ENCODE measurements around the gene GLCCI1.
"Not testable (repeated sequence)": the region's sequence is repeated elsewhere in the genome, so short reads cannot be mapped to it uniquely, and the experiment has no call there.

The GLCCI1 gene

DNA sequence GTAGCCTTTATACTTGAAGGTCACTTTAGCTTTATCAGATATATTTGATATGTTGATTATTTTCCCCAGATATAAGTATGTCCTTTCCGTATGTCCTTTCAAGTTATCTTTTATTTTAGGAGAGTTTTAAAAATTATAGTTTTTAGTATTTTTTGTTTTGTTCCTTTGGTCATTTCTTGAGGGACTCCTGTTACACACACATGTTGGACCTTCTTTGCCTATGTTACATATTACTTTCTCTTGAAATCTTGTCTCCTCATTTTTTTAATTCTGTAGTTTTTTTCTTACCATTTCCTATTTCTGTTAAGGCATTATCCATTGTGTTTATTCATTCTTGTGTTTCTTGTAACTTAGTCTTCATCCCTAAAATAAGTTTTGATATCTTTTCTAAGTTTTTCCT lies 23.9 kb downstream of the GLCCI1 start:
- no peak for DNase-seq

DNA sequence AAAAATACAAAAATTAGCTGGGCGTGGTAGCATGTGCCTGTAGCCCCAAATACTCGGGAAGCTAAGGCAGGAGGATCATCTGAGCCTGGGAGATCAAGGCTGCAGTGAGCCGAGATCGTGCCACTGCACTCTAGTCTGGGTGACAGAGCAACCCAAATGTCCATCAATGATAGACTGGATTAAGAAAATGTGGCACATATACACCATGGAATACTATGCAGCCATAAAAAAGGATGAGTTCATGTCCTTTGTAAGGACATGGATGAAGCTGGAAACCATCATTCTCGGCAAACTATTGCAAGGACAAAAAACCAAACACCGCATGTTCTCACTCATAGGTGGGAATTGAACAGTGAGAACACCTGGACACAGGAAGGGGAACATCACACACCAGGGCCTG lies 26.8 kb downstream of the GLCCI1 start:
- not testable (repeated sequence) for DNase-seq

DNA sequence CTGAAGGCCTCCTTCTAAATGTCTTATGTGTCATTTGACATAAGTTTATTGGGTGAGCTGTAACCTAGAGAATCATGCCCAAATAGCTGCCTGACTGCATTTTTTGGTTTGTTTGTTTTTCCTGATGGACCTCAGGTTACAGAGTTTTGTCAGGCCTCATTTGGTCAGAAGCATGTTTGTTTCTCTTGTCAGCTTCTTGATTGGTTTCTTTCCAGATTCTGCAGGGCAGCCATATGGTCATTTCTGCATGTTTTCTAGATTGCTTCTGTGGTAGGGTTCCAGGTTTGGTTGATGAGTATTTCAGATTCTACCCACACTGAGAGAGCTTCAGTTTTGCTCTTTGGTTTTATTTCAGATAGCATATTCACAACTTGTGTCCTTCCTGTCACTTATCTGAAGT lies 28.0 kb downstream of the GLCCI1 start:
- DNase-seq: no peak

DNA sequence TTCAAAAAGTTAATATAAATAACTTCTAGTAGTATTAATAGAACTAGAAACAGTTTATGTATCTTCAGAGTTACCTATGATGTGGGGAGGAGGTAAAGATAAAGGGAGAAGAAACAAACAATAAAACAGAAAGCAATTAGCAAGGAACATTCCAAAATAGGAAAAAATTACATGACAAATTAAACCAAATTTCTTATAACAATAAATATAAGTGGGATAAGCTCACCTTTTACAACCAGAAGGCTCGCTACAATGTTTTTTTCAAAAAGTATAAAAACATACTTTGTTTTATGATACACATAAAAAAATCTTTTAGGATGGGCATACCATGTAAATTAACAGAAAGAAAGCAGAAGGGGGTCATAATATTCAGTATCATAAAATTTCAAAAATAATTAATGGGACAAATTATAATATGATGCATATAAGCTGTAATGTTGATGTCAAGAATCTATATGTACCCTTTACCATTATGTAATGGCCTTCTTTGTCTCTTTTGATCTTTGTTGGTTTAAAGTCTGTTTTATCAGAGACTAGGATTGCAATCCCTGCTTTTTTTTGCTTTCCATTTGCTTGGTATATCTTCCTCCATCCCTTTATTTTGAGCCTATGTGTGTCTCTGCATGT lies 31.8 kb downstream of the GLCCI1 start:
- no peak for DNase-seq

DNA sequence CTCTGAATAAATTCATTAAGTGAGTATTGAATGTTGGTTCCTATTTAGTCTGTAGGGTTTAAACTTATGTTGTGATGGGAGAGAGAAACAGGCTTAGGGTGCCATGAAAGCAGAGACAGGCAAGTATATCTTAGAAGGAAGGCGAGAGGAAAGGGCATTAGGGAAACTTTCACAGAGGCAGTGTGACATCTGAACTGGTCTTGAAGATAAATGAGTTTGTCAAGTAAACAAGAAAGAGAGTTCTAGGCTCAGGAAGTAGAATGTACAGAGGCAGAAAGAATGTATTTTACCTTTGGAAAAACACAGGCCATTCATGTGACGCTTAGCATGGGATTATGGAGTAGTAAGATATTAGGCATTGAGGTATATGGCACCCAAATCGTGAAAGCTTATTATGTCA lies 34.5 kb downstream of the GLCCI1 start:
- DNase-seq: no peak

DNA sequence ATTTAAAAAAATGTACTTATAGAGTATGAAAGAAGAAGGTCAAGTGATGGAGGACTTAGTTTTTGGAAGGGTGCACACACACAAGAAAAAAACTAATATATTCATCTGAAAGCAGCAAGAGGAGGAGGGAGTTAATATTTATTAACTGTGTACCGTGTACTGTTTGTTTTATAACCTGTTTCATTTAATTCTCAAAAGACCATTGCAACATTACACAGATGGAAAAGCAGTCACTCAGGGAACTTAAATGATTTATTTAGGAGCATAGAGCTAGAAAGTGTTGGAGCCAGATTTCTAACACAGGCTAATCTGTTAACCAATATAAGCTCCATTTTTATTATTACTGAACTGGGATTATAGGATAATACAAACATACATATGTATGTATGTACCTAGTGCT lies 36.7 kb downstream of the GLCCI1 start:
- no peak for DNase-seq

DNA sequence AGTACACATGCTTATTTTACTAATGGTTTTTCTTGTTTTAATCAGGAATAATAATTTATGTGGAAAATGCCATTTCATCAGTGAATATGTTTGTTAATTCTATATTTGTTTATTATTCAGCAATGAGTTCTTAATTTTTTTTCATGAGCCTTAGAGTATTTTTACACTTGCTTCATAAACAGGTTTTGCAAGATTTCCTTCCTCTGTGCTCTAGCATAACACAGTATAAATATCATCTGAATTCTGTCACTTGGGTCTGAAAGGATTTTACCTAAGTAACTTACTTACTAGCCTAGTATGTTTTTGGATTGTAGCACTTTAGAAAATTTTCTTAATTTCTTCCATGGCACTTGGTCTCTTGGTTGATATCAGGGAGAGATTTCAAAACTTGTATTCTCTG lies 45.8 kb downstream of the GLCCI1 start:
- no peak for DNase-seq

DNA sequence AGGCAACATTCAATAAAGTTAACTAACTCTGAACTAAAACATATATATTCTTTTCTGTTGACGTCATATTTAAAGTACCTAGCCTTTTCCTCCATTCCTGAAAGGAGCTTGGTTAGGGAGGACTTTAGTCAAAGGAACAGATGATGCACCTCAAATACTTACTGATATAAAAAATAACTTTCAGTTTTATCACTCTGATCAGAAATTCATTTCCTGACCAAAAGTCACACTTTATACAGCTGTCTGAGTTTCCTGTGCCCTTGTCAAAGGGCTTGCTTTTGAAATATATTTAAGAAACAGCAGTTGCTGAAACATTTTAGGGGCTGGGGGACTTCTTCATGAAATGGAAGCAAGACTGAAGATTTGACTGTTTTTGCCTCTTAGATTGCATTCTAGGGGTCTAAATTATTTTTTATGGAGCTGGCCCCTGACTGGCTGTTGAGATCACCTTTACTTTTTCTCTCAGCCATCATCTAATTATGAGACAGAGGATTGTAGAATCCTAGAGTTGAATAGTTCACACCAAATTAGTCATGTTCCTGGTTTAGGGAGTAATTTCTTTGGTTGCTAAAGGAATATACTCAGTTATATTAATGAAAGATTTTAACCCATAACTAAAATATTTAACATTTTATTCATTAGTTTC lies 46.6 kb downstream of the GLCCI1 start:
- DNase-seq: no peak

DNA sequence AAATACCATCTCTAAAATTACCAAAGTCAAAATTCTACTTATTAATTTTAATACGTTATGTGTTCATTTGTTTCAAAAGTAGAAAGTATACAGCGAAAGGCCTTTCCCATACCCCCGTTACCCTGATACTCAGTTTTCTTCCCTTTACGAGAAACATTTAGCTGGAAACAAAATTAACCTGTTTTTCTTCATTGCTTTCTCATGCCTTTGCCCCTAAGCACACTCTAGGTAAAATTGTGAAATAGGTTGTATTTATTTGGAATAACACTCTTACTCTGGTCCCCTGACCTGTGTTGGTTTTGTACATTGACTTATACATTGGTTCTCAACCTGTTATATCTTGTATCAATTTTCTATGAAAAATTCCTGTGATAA lies 47.1 kb downstream of the GLCCI1 start:
- DNase-seq: no peak

DNA sequence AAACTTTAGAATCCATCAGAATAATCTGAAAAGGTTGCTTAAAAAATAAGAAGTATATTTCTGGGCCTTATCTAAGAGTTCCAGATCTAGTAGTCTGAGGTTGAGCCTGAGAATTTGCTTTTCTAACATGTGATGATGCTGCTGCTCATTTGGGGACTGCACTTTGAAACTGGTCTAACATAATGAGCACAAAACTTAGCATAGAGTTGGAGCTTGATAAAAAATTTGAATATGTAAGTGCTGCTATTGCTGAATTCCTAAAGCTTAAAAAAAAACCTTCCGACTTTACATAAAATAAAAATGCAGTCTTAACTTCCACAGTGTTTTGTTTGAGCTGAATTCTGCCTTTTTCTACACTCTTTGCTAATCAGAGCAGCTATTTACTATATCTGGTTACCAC lies 48.8 kb downstream of the GLCCI1 start:
- DNase-seq: no peak

DNA sequence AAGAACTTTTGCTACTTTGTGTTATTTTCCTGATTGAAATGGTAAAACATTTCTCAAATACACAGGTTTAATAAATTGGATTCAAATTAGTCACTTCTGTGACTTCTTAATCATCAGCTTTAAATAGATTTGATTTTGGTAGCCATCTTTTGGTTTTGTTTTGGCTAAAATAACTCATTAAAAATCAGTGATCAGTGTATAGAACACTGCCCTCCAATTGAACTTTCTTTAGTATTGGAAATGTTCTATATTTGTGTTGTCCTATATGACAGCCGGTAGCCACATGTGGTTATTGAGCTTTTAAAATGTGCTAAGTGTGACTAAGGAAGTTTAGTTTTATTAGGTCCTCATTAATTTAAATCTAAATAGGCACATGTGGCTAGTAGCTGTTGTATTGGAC lies 50.4 kb downstream of the GLCCI1 start:
- DNase-seq: no peak

DNA sequence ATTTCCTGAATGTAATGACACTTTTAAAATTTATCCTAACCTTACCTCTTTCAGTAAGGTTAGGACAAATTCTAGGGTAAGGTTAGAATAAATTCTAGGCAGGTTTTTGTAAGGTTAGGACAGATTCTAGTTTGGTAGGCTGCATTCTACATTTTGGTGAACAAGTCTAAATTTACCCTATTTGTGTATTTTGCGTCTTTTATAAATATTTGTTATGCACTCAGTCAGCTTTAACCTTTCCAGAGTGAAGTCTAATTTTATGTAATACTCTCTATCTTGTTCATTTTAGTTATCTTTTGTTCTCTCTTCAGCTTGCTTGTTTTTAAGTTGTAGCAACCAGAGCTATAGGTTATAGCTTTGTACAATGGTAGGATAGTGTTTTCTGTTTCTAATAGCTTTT lies 54.0 kb downstream of the GLCCI1 start:
- DNase-seq: no peak

DNA sequence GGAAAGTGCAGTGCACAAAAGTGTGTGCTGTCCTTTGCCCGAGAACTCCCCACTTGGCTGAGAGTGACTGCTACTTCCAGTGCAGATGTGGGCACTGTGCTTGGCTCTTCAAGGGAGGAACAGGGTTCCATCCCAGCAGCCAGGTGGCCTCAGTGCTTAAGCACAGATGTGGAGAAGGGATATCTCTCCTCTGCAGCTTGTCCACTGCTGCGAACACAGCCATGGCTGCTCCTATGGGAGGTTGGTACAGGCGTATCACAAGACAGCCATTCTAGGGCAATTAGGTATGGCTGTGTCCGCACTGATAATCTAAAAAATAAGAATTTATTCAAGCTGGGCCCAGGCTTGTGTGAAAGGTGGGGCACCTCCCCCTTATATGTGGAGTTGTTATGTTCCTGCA lies 66.6 kb downstream of the GLCCI1 start:
- no peak for DNase-seq

DNA sequence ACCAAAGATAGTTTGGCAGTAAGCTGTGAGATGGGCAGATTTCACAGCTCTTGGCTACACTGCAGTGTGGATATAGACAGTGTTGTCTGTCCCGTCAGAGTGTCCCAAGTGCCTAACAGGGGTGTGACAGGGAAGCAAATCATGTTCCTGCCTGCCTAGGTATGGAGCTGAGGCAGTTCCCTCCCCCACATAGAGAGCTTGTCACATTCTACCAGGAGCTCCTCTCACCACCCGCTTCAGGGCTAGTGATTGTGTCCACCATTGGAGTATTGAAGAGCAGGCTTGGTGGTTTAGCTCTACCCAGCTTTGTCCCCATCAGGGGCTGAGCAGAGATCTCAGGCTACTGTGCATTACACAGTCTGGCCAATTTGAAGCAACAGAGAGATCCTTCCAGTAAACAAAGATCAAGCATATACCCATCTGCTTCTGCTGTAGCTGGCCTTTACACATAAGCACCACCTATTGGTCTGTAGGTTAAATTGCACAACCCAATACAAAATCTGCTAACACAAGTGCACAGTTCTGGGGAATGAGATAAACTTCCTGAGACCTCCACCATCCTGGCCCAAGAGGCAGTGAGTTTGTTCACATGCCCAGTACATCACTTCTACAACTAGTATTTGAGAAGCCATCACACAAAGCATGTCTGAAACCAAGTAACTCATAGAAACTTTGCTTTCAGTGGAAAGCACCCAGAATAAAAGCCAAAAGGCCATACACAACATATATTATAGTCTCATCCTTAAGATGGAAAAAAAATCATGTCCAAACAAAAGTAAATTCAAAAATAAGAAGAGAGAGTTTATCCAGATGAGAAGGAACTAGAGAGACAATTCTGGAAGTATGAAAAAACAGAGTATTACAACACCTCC lies 67.3 kb downstream of the GLCCI1 start:
- no peak for DNase-seq

DNA sequence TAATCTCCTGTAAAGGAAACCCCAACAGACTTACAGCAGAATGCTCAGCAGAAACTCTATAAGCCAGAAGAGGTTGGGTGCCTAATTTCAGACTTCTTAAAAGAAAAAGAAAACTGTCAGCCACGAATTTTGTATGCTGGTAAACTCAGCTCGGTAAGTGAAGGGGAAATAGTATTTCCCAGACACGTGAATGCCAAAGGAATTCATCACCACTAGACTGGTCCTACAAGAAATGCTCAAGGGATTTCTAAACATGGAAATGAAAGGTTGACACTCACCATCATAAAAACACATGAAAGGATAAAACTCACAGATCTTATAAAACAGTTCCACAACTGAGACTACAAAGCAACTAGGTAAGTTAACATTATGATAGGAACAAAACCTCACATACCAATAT lies 68.6 kb downstream of the GLCCI1 start:
- DNase-seq: no peak

DNA sequence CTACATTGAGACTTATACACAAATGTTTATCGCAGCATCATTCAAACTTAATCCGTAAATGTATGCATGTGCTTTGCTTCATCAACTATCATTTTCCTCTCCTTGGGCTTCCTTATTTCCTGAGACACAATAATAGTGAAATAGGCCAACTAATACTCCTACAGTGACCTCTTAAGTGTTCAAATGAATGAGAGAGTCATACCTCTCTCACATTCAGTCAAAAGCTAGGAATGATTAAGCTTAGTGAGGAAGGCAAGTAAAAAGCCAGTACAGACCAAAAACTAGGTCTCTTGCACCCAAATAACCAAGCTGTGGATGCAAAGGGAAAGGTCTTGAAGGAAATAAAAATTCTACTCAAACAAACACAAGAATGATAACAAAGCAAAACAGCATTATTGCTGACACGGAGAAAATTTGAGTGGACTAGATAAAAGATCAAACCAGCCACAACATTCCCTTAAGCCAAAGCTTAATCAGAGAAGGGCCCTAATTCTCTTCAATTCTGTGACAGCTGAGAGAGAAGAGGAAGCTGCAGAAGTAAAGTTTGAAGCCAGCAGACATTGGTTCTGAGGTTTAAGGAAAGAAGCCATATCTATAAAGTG lies 72.3 kb downstream of the GLCCI1 start:
- DNase-seq: no peak

DNA sequence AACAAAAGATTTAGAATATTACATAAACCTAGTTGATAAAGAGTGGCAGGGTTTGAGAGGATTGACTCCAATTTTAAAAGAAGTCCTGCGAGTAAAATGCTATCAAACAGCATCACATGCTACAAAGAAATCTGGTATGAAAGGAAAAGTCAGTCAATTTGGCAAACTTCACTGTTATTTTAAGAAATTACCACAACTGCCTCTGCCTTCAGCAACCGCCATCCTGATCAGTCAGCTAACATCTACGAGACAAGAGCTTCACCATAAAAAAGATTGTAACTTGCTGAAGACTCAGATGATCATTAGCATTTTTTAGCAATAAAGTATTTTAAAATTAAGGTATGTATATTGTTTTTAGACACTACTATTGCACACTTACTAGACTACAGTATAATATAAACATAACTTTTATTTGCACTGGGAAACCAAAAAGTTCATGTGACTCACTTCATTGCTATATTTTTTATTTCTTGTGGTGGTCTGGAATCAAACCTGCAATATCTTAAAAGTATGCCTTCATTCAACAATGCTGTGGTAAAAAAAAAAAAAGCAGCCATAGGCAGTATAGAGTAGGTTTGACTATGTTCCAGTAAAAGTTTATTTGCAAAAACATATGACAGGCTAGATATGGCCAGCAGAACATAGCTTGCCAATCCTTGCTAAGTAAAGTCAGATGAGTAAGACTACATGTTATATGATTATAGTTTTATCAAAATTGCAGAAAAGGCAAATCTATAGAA lies 74.4 kb downstream of the GLCCI1 start:
- no peak for DNase-seq

DNA sequence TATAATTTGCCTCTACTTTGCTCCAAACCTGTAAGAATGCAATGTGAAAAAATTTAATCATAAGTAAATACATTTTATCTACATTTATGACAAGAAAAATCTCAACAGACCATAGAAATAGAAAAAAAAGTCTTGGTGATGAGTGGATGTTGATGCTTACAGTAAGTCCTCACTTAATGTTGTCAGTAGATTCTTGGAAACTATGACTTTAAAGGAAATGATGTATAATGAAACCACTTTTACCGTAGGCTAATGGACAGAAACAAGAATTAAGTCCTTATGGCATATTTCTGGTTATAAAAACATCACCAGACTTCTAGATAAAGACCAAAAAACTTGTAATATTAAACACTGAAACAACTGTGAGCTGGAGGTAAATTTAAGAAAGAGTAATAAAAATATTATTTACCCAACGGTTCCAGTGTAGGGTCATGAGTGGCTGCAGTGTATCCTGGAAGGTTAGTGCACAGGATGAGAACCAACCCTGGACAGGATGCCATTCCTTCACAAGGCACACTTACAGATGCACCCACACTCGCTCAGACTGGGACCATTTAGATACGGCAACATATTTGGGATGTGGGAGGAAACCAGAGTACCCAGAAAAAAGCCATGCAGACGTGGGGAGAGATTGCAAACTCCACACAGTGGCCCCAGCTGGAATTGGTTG lies 76.3 kb downstream of the GLCCI1 start:
- no peak for DNase-seq

DNA sequence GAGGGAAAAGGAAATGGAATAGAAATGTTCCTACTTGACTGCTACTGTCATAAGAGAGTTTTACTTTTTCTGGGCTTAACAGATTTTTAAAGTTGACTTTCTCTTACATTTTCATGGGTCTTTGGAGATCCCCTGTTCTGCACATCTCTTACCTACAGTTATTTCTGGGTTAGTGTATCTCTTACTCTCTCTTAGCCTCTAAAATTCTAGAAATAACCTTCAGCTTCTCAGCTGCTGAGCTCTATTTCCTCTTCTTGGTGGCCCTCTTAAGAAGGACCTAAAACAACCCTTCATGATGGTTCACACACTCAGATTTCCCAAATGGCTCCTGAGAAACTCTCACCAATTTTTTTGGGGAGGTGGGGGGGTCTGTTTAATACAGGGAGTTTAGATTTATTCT lies 79.5 kb downstream of the GLCCI1 start:
- DNase-seq: not testable (repeated sequence)

DNA sequence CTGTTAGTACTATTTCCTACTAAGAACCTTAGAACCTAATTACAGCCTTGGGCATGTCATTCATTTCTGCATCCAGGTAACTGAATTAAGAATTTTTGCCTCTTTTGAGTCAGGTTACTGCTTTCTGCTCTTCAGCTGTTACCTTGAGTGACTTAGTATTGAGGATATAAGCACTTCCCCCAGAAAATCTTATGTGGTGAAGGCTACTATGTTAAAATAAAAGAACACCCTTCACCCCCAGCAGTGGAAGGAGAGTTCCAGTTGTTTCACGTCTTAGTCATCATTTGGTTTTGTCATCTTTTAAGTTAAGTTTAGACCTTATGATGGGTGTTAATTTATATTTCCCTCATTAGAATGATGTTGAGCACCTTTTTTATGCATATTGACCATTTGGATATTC lies 82.8 kb downstream of the GLCCI1 start:
- DNase-seq: no peak

DNA sequence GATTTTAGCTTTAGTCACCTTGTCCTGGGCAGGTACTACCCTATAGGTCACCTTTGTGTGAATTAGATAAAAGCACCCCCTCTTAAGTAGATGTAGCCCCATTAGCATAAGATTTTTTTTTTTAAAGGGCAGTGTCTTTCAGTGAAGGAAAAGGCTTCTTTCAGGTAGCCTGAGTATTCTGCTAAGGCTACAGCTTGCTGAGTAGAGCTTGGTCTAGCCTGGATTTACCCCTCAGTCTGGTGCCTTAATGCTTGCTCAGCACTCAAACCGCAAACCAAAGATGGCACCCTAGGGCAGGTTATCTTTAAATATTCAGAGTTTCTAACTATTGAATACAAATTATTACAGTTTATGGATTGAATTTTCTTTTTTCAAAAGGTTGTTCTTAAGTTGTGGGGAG lies 83.4 kb downstream of the GLCCI1 start:
- no peak for DNase-seq

DNA sequence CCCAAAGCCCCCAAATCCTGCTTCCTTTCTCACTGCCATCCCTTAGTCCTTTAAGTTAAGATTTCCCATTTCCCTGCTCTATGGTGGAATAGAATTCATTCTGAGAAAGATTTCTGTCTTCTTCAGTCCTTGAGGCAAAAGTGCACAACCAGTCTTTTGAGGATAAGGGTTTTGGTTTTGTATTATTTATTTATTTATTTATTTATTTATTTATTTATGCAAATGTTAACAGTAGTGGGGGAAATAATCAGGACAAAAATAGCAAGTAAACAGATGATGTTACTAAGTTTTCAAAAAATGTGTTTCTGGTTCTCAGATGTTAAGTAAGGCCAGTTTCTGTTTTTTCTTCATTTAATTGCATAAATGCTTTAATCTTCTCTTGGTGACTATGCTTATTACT lies 84.2 kb downstream of the GLCCI1 start:
- DNase-seq: no peak

DNA sequence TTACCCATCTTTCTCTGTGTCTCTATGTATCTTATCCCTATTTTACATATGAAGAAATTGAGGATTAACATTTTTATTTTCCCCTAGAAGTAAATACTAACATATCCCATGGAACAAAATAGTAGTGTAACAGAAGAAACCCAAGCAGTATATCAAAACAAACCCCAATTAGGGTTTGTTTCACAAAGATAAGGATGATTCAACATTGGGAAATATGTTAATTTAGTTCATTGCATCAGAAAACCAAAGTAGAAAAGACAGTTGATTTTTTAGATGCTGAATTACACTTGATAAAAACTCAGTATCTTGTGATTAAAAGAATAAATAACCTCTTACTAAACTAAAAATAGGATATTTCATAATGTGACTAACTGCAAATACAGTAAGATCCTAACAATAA lies 87.8 kb downstream of the GLCCI1 start:
- no peak for DNase-seq
